ENCODE measurements around the gene ZRANB3.
"Not testable (repeated sequence)": the region's sequence is repeated elsewhere in the genome, so short reads cannot be mapped to it uniquely, and the experiment has no call there.

Gene ZRANB3

GRCh38 chr2:135485441-135485840 lies 45.6 kb downstream of the ZRANB3 start:
- DNase-seq (ENCODE audit: low spot score), result no peak

GRCh38 chr2:135475128-135475527 lies 55.9 kb downstream of the ZRANB3 start:
- no peak for DNase-seq (ENCODE audit: low spot score)

- DNase-seq (ENCODE audit: low spot score), result peak; percentile 23
Measured at GRCh38 chr2:135473567-135473966, 57.5 kb downstream of the ZRANB3 start.

- DNase-seq (ENCODE audit: low spot score), result no peak
Measured at GRCh38 chr2:135471106-135471505, 59.9 kb downstream of the ZRANB3 start.

- no peak for DNase-seq (ENCODE audit: low spot score)
Measured at GRCh38 chr2:135457279-135457678, 73.7 kb downstream of the ZRANB3 start.

GRCh38 chr2:135456835-135457234 lies 74.2 kb downstream of the ZRANB3 start:
- DNase-seq (ENCODE audit: low spot score), result no peak

- no peak for DNase-seq (ENCODE audit: low spot score)
Measured at GRCh38 chr2:135456431-135456830, 74.6 kb downstream of the ZRANB3 start.

GRCh38 chr2:135454608-135455007 lies 76.4 kb downstream of the ZRANB3 start:
- no peak for DNase-seq (ENCODE audit: low spot score)

- DNase-seq (ENCODE audit: low spot score), result not testable (repeated sequence)
Measured at GRCh38 chr2:135453027-135453426, 78.0 kb downstream of the ZRANB3 start.

- DNase-seq (ENCODE audit: low spot score), result no peak
Measured at GRCh38 chr2:135451966-135452365, 79.1 kb downstream of the ZRANB3 start.

- DNase-seq (ENCODE audit: low spot score), result not testable (repeated sequence)
Measured at GRCh38 chr2:135443013-135443412, 88.0 kb downstream of the ZRANB3 start.

GRCh38 chr2:135435155-135435554 lies 95.9 kb downstream of the ZRANB3 start:
- not testable (repeated sequence) for DNase-seq (ENCODE audit: low spot score)

- no peak for DNase-seq (ENCODE audit: low spot score)
Measured at GRCh38 chr2:135424849-135425248, 106.2 kb downstream of the ZRANB3 start.

GRCh38 chr2:135422898-135423297 lies 108.1 kb downstream of the ZRANB3 start:
- DNase-seq (ENCODE audit: low spot score), result no peak

GRCh38 chr2:135411646-135412045 lies 119.4 kb downstream of the ZRANB3 start:
- no peak for DNase-seq (ENCODE audit: low spot score)

- DNase-seq (ENCODE audit: low spot score), result no peak
Measured at GRCh38 chr2:135409436-135409835, 121.6 kb downstream of the ZRANB3 start.

- DNase-seq (ENCODE audit: low spot score), result not testable (repeated sequence)
Measured at GRCh38 chr2:135396259-135396658, 134.8 kb downstream of the ZRANB3 start.

- no peak for DNase-seq (ENCODE audit: low spot score)
Measured at GRCh38 chr2:135386993-135387392, 144.0 kb downstream of the ZRANB3 start.

- DNase-seq (ENCODE audit: low spot score), result no peak
Measured at GRCh38 chr2:135378591-135378990, 152.4 kb downstream of the ZRANB3 start.

- no peak for DNase-seq (ENCODE audit: low spot score)
Measured at GRCh38 chr2:135373702-135374101, 157.3 kb downstream of the ZRANB3 start.

GRCh38 chr2:135349941-135350340 lies 181.1 kb downstream of the ZRANB3 start:
- no peak for DNase-seq (ENCODE audit: low spot score)

- DNase-seq (ENCODE audit: low spot score), result not testable (repeated sequence)
Measured at GRCh38 chr2:135348096-135348704, 182.8 kb downstream of the ZRANB3 start.

GRCh38 chr2:135337071-135337470 lies 193.9 kb downstream of the ZRANB3 start:
- no peak for DNase-seq (ENCODE audit: low spot score)

- DNase-seq (ENCODE audit: low spot score), result no peak
Measured at GRCh38 chr2:135335256-135335655, 195.8 kb downstream of the ZRANB3 start.

Data from AG20443 (cell line).